Astrocyte (in vitro differentiated cells and primary cell): ENCODE measurements around the gene DLX2.

Source experiments
- CTCF ChIP-seq: IDR thresholded peaks from 2 replicates; pipeline ENCODE4 v1.5.1; 2011; ENCODE audit warnings: low read depth, mild to moderate bottlenecking, inconsistent platforms, low read length, moderate library complexity; ENCODE audit not compliant: insufficient read depth
- EZH2 ChIP-seq: IDR thresholded peaks from 2 replicates; pipeline ENCODE4 v1.6.1; 2012; ENCODE audit warnings: mild to moderate bottlenecking, low read length, inconsistent platforms; ENCODE audit not compliant: insufficient read depth

DNA sequence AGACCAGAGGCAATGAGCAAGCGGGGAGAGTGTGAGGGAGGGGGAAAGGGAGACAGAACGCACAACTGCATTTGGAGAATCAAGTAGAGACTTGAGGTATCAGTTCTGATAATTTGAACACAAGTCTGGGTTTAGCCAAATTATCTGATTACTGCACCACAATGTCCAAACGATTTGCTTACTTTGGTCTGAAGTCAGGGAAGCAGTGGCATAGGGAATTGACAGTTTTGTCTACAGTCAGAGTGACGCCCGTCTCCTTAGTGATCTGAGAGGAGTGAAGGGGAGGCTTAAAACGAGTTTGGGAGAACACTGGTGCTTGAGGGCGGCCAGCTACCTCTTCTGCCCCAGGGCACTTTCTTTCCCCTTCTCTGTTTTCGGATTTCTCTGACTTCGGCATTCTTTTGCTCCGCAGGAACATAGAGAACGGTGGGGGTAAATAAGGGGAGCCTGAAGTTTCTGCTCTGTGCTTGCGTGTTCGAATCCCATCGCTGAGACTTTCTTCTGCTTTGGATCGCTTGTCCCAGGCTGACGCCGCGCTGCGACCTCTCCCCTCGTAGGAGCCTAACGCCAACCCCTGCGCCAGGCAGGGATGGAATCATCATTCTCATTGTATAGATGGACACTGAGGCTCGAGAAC, 2.9 kb upstream of the DLX2 start:
- TF ChIP-seq CTCF = no peak
- peak; percentile 63 for TF ChIP-seq EZH2
